Measurements from ENCODE around the gene MBOAT7.

DNA sequence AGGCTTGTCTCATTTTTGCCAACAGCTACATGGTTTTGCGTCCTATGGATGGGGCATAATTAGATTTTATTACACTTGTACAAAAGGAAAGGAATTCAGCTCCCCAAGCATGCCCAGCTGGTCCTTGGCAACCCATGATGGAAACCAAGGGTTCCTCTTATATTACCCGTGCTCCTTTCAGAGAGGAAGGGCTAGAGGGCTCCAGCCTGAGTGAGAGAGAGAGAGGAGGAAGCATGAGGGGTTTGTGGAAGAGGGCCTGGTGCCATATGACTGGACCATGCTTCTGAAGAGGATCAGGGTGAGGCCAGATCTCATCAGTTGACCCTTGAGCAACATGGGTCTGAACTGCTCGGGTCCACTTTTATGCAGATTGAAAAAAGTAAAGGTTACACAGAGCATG is 7.7 kb upstream of the MBOAT7 start:
- TF ChIP-seq SUZ12 (IDR thresholded peaks at IDR 0.05; ENCODE audit: extremely low read depth, insufficient read depth, insufficient read length) = no peak
- TF ChIP-seq ZNF274 (IDR thresholded peaks at IDR 0.05; ENCODE audit: low read depth, low read length) = no peak
- no peak for TF ChIP-seq YY1 (IDR thresholded peaks at IDR 0.05; ENCODE audit: insufficient read depth, insufficient read length)
